ENCODE data around the gene FAM114A2. TPM values are rescaled to one million over a fixed set of nuclear protein-coding genes. Genes with fewer than 3 reads are reported as not detected.

Gene FAM114A2
- polyA plus RNA-seq, 2 donors: 6.2 to 8.2 TPM

- Histone ChIP-seq H3K4me3 (ENCODE audit: low read depth in 1 of 2, low read length in 2 of 2) (no peak overlapping the region), H3K4me1 (ENCODE audit: control insufficient read depth in 2 of 2, insufficient read depth in 2 of 2, low read length in 1 of 2) (no peaks in the 10 kb centered on the region), H3K36me3 (ENCODE audit: control insufficient read depth in 2 of 2, insufficient read depth in 2 of 2, low read length in 1 of 2) (no peaks in the 10 kb centered on the region), H3K9me3 (ENCODE audit: control insufficient read depth in 2 of 2, insufficient read depth in 1 of 2, low read depth in 1 of 2, low read length in 1 of 2) (no peaks in the 10 kb centered on the region), H3K27ac (ENCODE audit: low read depth in 2 of 2, low read length in 1 of 2) (no peak overlapping the region), H3K27me3 (ENCODE audit: control insufficient read depth in 1 of 2, insufficient read depth in 2 of 2, low read length in 2 of 2) (no peaks in the 10 kb centered on the region)
- 87 to 91% methylated on average over 2 of the region's 2 CpGs for WGBS, 2 donors
Observed at GRCh38 chr5:154055201-154055600, 16.5 kb upstream of the FAM114A2 start.

GRCh38 chr5:154053468-154053867 lies 14.8 kb upstream of the FAM114A2 start:
- H3K4me3 ChIP-seq (ENCODE audit: low read depth in 1 of 2, low read length in 2 of 2): no peak overlapping the region
- H3K4me1 ChIP-seq (ENCODE audit: control insufficient read depth in 2 of 2, insufficient read depth in 2 of 2, low read length in 1 of 2): no peaks in the 10 kb centered on the region
- no peaks in the 10 kb centered on the region for H3K9me3 ChIP-seq (ENCODE audit: control insufficient read depth in 2 of 2, insufficient read depth in 1 of 2, low read depth in 1 of 2, low read length in 1 of 2)
- no peaks in the 10 kb centered on the region for H3K36me3 ChIP-seq (ENCODE audit: control insufficient read depth in 2 of 2, insufficient read depth in 2 of 2, low read length in 1 of 2)
- H3K27me3 ChIP-seq (ENCODE audit: control insufficient read depth in 1 of 2, insufficient read depth in 2 of 2, low read length in 2 of 2): no peaks in the 10 kb centered on the region
- no peak overlapping the region for H3K27ac ChIP-seq (ENCODE audit: low read depth in 2 of 2, low read length in 1 of 2)
- WGBS, 2 donors: 86 to 87% methylated on average over 4 of the region's 4 CpGs

- WGBS, 2 donors: 82 to 85% methylated on average over 5 of the region's 5 CpGs
- H3K27me3 ChIP-seq (ENCODE audit: control insufficient read depth in 1 of 2, insufficient read depth in 2 of 2, low read length in 2 of 2): no peaks in the 10 kb centered on the region
- H3K4me1 ChIP-seq (ENCODE audit: control insufficient read depth in 2 of 2, insufficient read depth in 2 of 2, low read length in 1 of 2): no peaks in the 10 kb centered on the region
- no peak overlapping the region for H3K27ac ChIP-seq (ENCODE audit: low read depth in 2 of 2, low read length in 1 of 2)
- no peak overlapping the region for H3K4me3 ChIP-seq (ENCODE audit: low read depth in 1 of 2, low read length in 2 of 2)
- H3K9me3 ChIP-seq (ENCODE audit: control insufficient read depth in 2 of 2, insufficient read depth in 1 of 2, low read depth in 1 of 2, low read length in 1 of 2): no peaks in the 10 kb centered on the region
- H3K36me3 ChIP-seq (ENCODE audit: control insufficient read depth in 2 of 2, insufficient read depth in 2 of 2, low read length in 1 of 2): peaks cover 0 to 3% of the 10 kb centered on the region in 2 donors
Observed at GRCh38 chr5:154049636-154050035, 10.9 kb upstream of the FAM114A2 start.

- Histone ChIP-seq H3K36me3 (ENCODE audit: control insufficient read depth in 2 of 2, insufficient read depth in 2 of 2, low read length in 1 of 2) (peaks cover 0 to 6% of the 10 kb centered on the region in 2 donors), H3K9me3 (ENCODE audit: control insufficient read depth in 2 of 2, insufficient read depth in 1 of 2, low read depth in 1 of 2, low read length in 1 of 2) (no peaks in the 10 kb centered on the region), H3K4me1 (ENCODE audit: control insufficient read depth in 2 of 2, insufficient read depth in 2 of 2, low read length in 1 of 2) (no peaks in the 10 kb centered on the region), H3K27me3 (ENCODE audit: control insufficient read depth in 1 of 2, insufficient read depth in 2 of 2, low read length in 2 of 2) (no peaks in the 10 kb centered on the region), H3K4me3 (ENCODE audit: low read depth in 1 of 2, low read length in 2 of 2) (no peak overlapping the region), H3K27ac (ENCODE audit: low read depth in 2 of 2, low read length in 1 of 2) (no peak overlapping the region)
- WGBS, 2 donors: 87% methylated on average over 3 of the region's 3 CpGs
Observed at GRCh38 chr5:154047324-154047723, 8.6 kb upstream of the FAM114A2 start.

GRCh38 chr5:154046486-154046885 lies 7.8 kb upstream of the FAM114A2 start:
- Histone ChIP-seq H3K36me3 (ENCODE audit: control insufficient read depth in 2 of 2, insufficient read depth in 2 of 2, low read length in 1 of 2) (peaks cover 0 to 6% of the 10 kb centered on the region in 2 donors), H3K27me3 (ENCODE audit: control insufficient read depth in 1 of 2, insufficient read depth in 2 of 2, low read length in 2 of 2) (no peaks in the 10 kb centered on the region), H3K9me3 (ENCODE audit: control insufficient read depth in 2 of 2, insufficient read depth in 1 of 2, low read depth in 1 of 2, low read length in 1 of 2) (no peaks in the 10 kb centered on the region), H3K4me3 (ENCODE audit: low read depth in 1 of 2, low read length in 2 of 2) (no peak overlapping the region), H3K27ac (ENCODE audit: low read depth in 2 of 2, low read length in 1 of 2) (no peak overlapping the region), H3K4me1 (ENCODE audit: control insufficient read depth in 2 of 2, insufficient read depth in 2 of 2, low read length in 1 of 2) (no peaks in the 10 kb centered on the region)
- WGBS, 2 donors: 81 to 82% methylated on average over 7 of the region's 7 CpGs

- Histone ChIP-seq H3K4me1 (ENCODE audit: control insufficient read depth in 2 of 2, insufficient read depth in 2 of 2, low read length in 1 of 2) (no peaks in the 10 kb centered on the region), H3K27me3 (ENCODE audit: control insufficient read depth in 1 of 2, insufficient read depth in 2 of 2, low read length in 2 of 2) (no peaks in the 10 kb centered on the region), H3K4me3 (ENCODE audit: low read depth in 1 of 2, low read length in 2 of 2) (no peak overlapping the region), H3K9me3 (ENCODE audit: control insufficient read depth in 2 of 2, insufficient read depth in 1 of 2, low read depth in 1 of 2, low read length in 1 of 2) (no peaks in the 10 kb centered on the region), H3K27ac (ENCODE audit: low read depth in 2 of 2, low read length in 1 of 2) (no peak overlapping the region), H3K36me3 (ENCODE audit: control insufficient read depth in 2 of 2, insufficient read depth in 2 of 2, low read length in 1 of 2) (peaks cover 0 to 6% of the 10 kb centered on the region in 2 donors)
- 92% methylated on average over 2 of the region's 2 CpGs for WGBS, 2 donors
Observed at GRCh38 chr5:154044581-154044980, 5.9 kb upstream of the FAM114A2 start.

GRCh38 chr5:154044099-154044498 lies 5.4 kb upstream of the FAM114A2 start:
- WGBS, 2 donors: 91 to 92% methylated on average over 3 of the region's 3 CpGs
- no peaks in the 10 kb centered on the region for H3K4me1 ChIP-seq (ENCODE audit: control insufficient read depth in 2 of 2, insufficient read depth in 2 of 2, low read length in 1 of 2)
- peaks cover 0 to 6% of the 10 kb centered on the region in 2 donors for H3K36me3 ChIP-seq (ENCODE audit: control insufficient read depth in 2 of 2, insufficient read depth in 2 of 2, low read length in 1 of 2)
- no peak overlapping the region for H3K27ac ChIP-seq (ENCODE audit: low read depth in 2 of 2, low read length in 1 of 2)
- no peaks in the 10 kb centered on the region for H3K27me3 ChIP-seq (ENCODE audit: control insufficient read depth in 1 of 2, insufficient read depth in 2 of 2, low read length in 2 of 2)
- H3K9me3 ChIP-seq (ENCODE audit: control insufficient read depth in 2 of 2, insufficient read depth in 1 of 2, low read depth in 1 of 2, low read length in 1 of 2): no peaks in the 10 kb centered on the region
- no peak overlapping the region for H3K4me3 ChIP-seq (ENCODE audit: low read depth in 1 of 2, low read length in 2 of 2)

- 37 to 43% methylated on average over 2 of the region's 2 CpGs for WGBS, 2 donors
- no peaks in the 10 kb centered on the region for H3K9me3 ChIP-seq (ENCODE audit: control insufficient read depth in 2 of 2, insufficient read depth in 1 of 2, low read depth in 1 of 2, low read length in 1 of 2)
- H3K27ac ChIP-seq (ENCODE audit: low read depth in 2 of 2, low read length in 1 of 2): no peak overlapping the region
- no peaks in the 10 kb centered on the region for H3K27me3 ChIP-seq (ENCODE audit: control insufficient read depth in 1 of 2, insufficient read depth in 2 of 2, low read length in 2 of 2)
- peaks cover 0 to 6% of the 10 kb centered on the region in 2 donors for H3K36me3 ChIP-seq (ENCODE audit: control insufficient read depth in 2 of 2, insufficient read depth in 2 of 2, low read length in 1 of 2)
- no peaks in the 10 kb centered on the region for H3K4me1 ChIP-seq (ENCODE audit: control insufficient read depth in 2 of 2, insufficient read depth in 2 of 2, low read length in 1 of 2)
- H3K4me3 ChIP-seq (ENCODE audit: low read depth in 1 of 2, low read length in 2 of 2): no peak overlapping the region
Observed at GRCh38 chr5:154042766-154043165, 4.1 kb upstream of the FAM114A2 start.

GRCh38 chr5:154039458-154039829 lies 734 bp upstream of the FAM114A2 start:
- WGBS, 2 donors: 35 to 44% methylated on average over 1 of the region's 1 CpG

GRCh38 chr5:154038261-154038706 lies 426 bp downstream of the FAM114A2 start:
- Histone ChIP-seq H3K4me1 (ENCODE audit: control insufficient read depth in 2 of 2, insufficient read depth in 2 of 2, low read length in 1 of 2) (no peaks in the 10 kb centered on the region), H3K27me3 (ENCODE audit: control insufficient read depth in 1 of 2, insufficient read depth in 2 of 2, low read length in 2 of 2) (no peaks in the 10 kb centered on the region), H3K27ac (ENCODE audit: low read depth in 2 of 2, low read length in 1 of 2) (peak overlapping the region; percentile 91 to 98), H3K9me3 (ENCODE audit: control insufficient read depth in 2 of 2, insufficient read depth in 1 of 2, low read depth in 1 of 2, low read length in 1 of 2) (no peaks in the 10 kb centered on the region), H3K4me3 (ENCODE audit: low read depth in 1 of 2, low read length in 2 of 2) (peak overlapping the region; percentile 67 to 99), H3K36me3 (ENCODE audit: control insufficient read depth in 2 of 2, insufficient read depth in 2 of 2, low read length in 1 of 2) (no peaks in the 10 kb centered on the region)
- WGBS, 2 donors: 0 to 1% methylated on average over 22 of the region's 22 CpGs

More at GRCh38 chr5:154039458-154039829, 734 bp upstream of the FAM114A2 start:
- Histone ChIP-seq H3K27me3 (ENCODE audit: control insufficient read depth in 1 of 2, insufficient read depth in 2 of 2, low read length in 2 of 2) (no peaks in the 10 kb centered on the region), H3K4me1 (ENCODE audit: control insufficient read depth in 2 of 2, insufficient read depth in 2 of 2, low read length in 1 of 2) (no peaks in the 10 kb centered on the region), H3K9me3 (ENCODE audit: control insufficient read depth in 2 of 2, insufficient read depth in 1 of 2, low read depth in 1 of 2, low read length in 1 of 2) (no peaks in the 10 kb centered on the region), H3K36me3 (ENCODE audit: control insufficient read depth in 2 of 2, insufficient read depth in 2 of 2, low read length in 1 of 2) (peaks cover 0 to 3% of the 10 kb centered on the region in 2 donors), H3K27ac (ENCODE audit: low read depth in 2 of 2, low read length in 1 of 2) (no peak overlapping the region), H3K4me3 (ENCODE audit: low read depth in 1 of 2, low read length in 2 of 2) (peak overlapping the region; percentile 67 to 99)
